Left lung (tissue), 10 donors: ENCODE measurements around the gene ZBTB40. TPM values are rescaled to one million over a fixed set of nuclear protein-coding genes. Genes with fewer than 3 reads are reported as not detected.

Source experiments
- ATAC-seq: fragments of 200-7000 bp; cut with Tn5 transposase; one replicate; pipeline ENCODE4 v1.9.1; 2020; ENCODE audit warnings: moderate library complexity
- DNase-seq, 4 donors: peaks; one replicate each; pipeline ENCODE4 v3.0.0-alpha.2; 2013 to 2020
- H3K27ac ChIP-seq, 2 donors: fragments of 200-600 bp; sonication (generic) in 1 of 2; one replicate each; pipeline versions ENCODE4 v1.5.0 to v1.8.0; 2020 to 2021
- H3K27me3 ChIP-seq, 2 donors: fragments of 200-600 bp; sonication (generic) in 1 of 2; one replicate each; pipeline versions ENCODE4 v1.5.0 to v1.8.0; 2020 to 2021
- H3K36me3 ChIP-seq, 2 donors: fragments of 200-600 bp; sonication (generic) in 1 of 2; one replicate each; pipeline versions ENCODE4 v1.5.0 to v1.8.0; 2020 to 2021
- H3K4me1 ChIP-seq, 2 donors: fragments of 200-600 bp; one replicate each; pipeline ENCODE4 v1.8.0; 2021
- H3K4me3 ChIP-seq, 2 donors: fragments of 200-600 bp; sonication (generic) in 1 of 2; one replicate each; pipeline versions ENCODE4 v1.5.0 to v1.8.0; 2020 to 2021; ENCODE audit warnings: mild to moderate bottlenecking in 1 of 2
- H3K9me3 ChIP-seq, 2 donors: fragments of 200-600 bp; sonication (generic) in 1 of 2; one replicate each; pipeline versions ENCODE4 v1.5.0 to v1.8.0; 2020 to 2021
- CTCF ChIP-seq, 2 donors: fragments of 200-600 bp; sonication (generic) in 1 of 2; IDR thresholded peaks; one replicate each; pipeline versions ENCODE4 v1.5.0 to v1.8.0; 2021; ENCODE audit warnings: antibody characterized with exemption in 2 of 2
- intact Hi-C, 2 donors: fragments of 100-400 bp; cut with DNase I; formaldehyde crosslinking; loops; one replicate each; pipeline versions ENCODE4 v1.11.2 to v1.14.2; 2022
- polyA plus RNA-seq, 6 donors: library from polyadenylated mRNA; unstranded; fragments of 120-200 nt; gene quantifications; one replicate each; pipeline ENCODE4 v1.2.1, GENCODE V29; 2013; ENCODE audit not compliant: insufficient read length in 6 of 6
- total RNA-seq, 2 donors: library from RNA; stranded (reverse); fragmentation: NEBNext Ultra II Directional; extraction: Animal tissue kit (Norgen Biotek cat#: 25700); gene quantifications; one replicate each; pipeline ENCODE4 v1.2.1, GENCODE V29; 2021
- donor health status: DM: no; HTN: yes; CAD: no.
- donor health status: DM: no; HTN: no; CAD: no.

ZBTB40 gene
- total and polyA plus RNA-seq, 8 donors: 16.0 to 24.8 (median 21.0) TPM

GRCh38 chr1:22483121-22483520 is 31.5 kb downstream of the ZBTB40 start:
- no peak for TF ChIP-seq CTCF (IDR thresholded peaks at IDR 0.05)
- DNase-seq (no peak), ATAC-seq (no peak)

GRCh38 chr1:22484706-22485345 is 33.2 kb downstream of the ZBTB40 start:
- ATAC-seq: no peak
- TF ChIP-seq CTCF (IDR thresholded peaks at IDR 0.05): no peak
- intact Hi-C loops: no loop called here

More at GRCh38 chr1:22483121-22483520, 31.5 kb downstream of the ZBTB40 start:
- no peaks in the 10 kb centered on the region for H3K27me3 ChIP-seq
- H3K36me3 ChIP-seq: no peaks in the 10 kb centered on the region
- peaks cover 0 to 28% of the 10 kb centered on the region in 2 donors for H3K4me1 ChIP-seq
- intact Hi-C loops: no loop called here
- peaks cover 0 to 6% of the 10 kb centered on the region in 2 donors for H3K9me3 ChIP-seq
- no peak overlapping the region for H3K4me3 ChIP-seq
- no peak overlapping the region for H3K27ac ChIP-seq

GRCh38 chr1:22485431-22485830 is 33.8 kb downstream of the ZBTB40 start:
- Histone ChIP-seq H3K4me1 (peaks cover 0 to 39% of the 10 kb centered on the region in 2 donors), H3K9me3 (peaks cover 0 to 6% of the 10 kb centered on the region in 2 donors), H3K27me3 (no peaks in the 10 kb centered on the region), H3K27ac (no peak overlapping the region), H3K36me3 (peaks cover 0 to 7% of the 10 kb centered on the region in 2 donors), H3K4me3 (no peak overlapping the region)
- intact Hi-C loops: no loop called here
- no peak for TF ChIP-seq CTCF (IDR thresholded peaks at IDR 0.05)
- no peak for DNase-seq
- no peak for ATAC-seq

More at GRCh38 chr1:22484706-22485345, 33.2 kb downstream of the ZBTB40 start:
- Histone ChIP-seq H3K27me3 (no peaks in the 10 kb centered on the region), H3K36me3 (peaks cover 0 to 2% of the 10 kb centered on the region in 2 donors), H3K27ac (no peak overlapping the region), H3K4me1 (peaks cover 0 to 35% of the 10 kb centered on the region in 2 donors), H3K9me3 (peaks cover 0 to 6% of the 10 kb centered on the region in 2 donors), H3K4me3 (no peak overlapping the region)
- no peak for DNase-seq

- H3K36me3 ChIP-seq: peaks cover 0 to 30% of the 10 kb centered on the region in 2 donors
- intact Hi-C loops: no loop called here
- DNase-seq (no peak), ATAC-seq (no peak)
- peaks cover 0 to 6% of the 10 kb centered on the region in 2 donors for H3K9me3 ChIP-seq
- no peak overlapping the region for H3K4me3 ChIP-seq
- no peak for TF ChIP-seq CTCF (IDR thresholded peaks at IDR 0.05)
- H3K27ac ChIP-seq: no peak overlapping the region
- H3K4me1 ChIP-seq: peaks cover 0 to 39% of the 10 kb centered on the region in 2 donors
- H3K27me3 ChIP-seq: no peaks in the 10 kb centered on the region
Observed at GRCh38 chr1:22487781-22488180, 36.1 kb downstream of the ZBTB40 start.

- no peak for ATAC-seq
- DNase-seq: no peak
- no peak overlapping the region for H3K4me3 ChIP-seq
- peaks cover 0 to 6% of the 10 kb centered on the region in 2 donors for H3K9me3 ChIP-seq
- no peak for TF ChIP-seq CTCF (IDR thresholded peaks at IDR 0.05)
- no peaks in the 10 kb centered on the region for H3K27me3 ChIP-seq
- H3K27ac ChIP-seq: no peak overlapping the region
- intact Hi-C loops: no loop called here
- H3K4me1 ChIP-seq: peaks cover 0 to 39% of the 10 kb centered on the region in 2 donors
- peaks cover 0 to 35% of the 10 kb centered on the region in 2 donors for H3K36me3 ChIP-seq
Observed at GRCh38 chr1:22488319-22488718, 36.7 kb downstream of the ZBTB40 start.
